Bronchial epithelial cell (primary cell): Measurements from ENCODE around the gene PDE2A. TPM values are rescaled to one million over a fixed set of nuclear protein-coding genes. Genes with fewer than 3 reads are reported as not detected.

Experiments
- DNase-seq: peaks from one replicate; pipeline ENCODE4 v3.0.0-alpha.2; 2010; ENCODE audit warnings: low read depth
- FAIRE-seq: peaks from 2 replicates; lab custom pipeline; 2011; peaks lifted over from hg19 to GRCh38; lab: Jason Lieb, UNC
- H3K27me3 ChIP-seq: 2 replicates; pipeline ENCODE4 v1.5.1; 2011; ENCODE audit warnings: low read length; ENCODE audit not compliant: control insufficient read depth, insufficient read depth
- H3K36me3 ChIP-seq: 2 replicates; pipeline ENCODE4 v1.5.1; 2011; ENCODE audit warnings: low read length; ENCODE audit not compliant: control insufficient read depth, insufficient read depth
- H3K4me3 ChIP-seq: 2 replicates; pipeline ENCODE4 v1.5.1; 2011; ENCODE audit warnings: mild to moderate bottlenecking, low read depth, low read length, control low read depth
- CTCF ChIP-seq: IDR thresholded peaks from 2 replicates; pipeline ENCODE4 v1.5.1; 2011; ENCODE audit warnings: mild to moderate bottlenecking, moderate library complexity, low read length, control low read depth, inconsistent platforms; ENCODE audit not compliant: insufficient read depth, severe bottlenecking
- total RNA-seq: library from RNA; depleted of rRNA; stranded (reverse); fragments of >200 nt; gene quantifications from 2 replicates; pipeline ENCODE4 v1.2.1, GENCODE V29; 2014

PDE2A gene
- total RNA-seq, 1 donor from 2014 or later: 1.6 TPM

- Histone ChIP-seq H3K36me3 (peaks cover 58% of the 10 kb centered on the region), H3K27me3 (no peaks in the 10 kb centered on the region), H3K4me3 (no peak overlapping the region)
- peak; percentile 23 for TF ChIP-seq CTCF
- DNase-seq: no peak
- FAIRE-seq: no peak
Observed at GRCh38 chr11:72704028-72704782, 30.0 kb upstream of the PDE2A start.

DNA sequence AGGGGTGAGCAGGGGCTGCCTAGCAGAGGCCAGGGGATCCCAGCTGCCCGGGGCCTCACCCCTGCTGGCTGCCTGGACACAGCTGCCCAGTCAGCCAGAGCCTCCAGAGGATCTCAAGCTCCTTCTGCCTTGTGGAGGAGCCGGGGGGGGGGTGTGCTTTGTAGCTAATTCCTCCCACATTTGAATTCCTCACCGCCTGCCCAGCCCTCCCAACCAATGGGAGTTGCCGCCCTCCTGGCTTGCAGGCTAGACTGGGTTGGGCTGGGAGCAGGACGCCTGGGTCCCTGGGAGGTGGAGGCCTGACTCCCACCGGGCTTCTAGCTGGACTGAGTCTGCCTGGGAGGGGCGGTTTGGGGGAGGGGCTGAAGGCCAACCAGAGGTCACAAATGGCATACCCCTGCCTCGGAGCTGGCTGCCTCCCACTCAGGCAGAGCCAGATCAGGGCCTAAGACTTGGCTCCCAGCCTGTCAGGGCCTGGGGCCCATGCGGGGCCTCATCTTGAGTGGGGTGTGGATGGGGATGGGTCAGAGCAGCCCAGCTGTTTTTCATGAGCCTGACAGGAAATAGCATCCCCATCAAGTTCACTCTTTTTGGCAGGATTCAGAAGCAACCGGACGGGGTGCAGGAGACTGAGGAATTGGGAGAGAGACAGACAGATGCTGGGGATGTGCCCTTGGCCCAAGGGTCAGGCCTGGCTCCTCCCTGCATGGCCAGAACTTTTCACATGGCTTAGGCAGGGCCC lies 29.2 kb upstream of the PDE2A start:
- H3K4me3 ChIP-seq: no peak overlapping the region
- no peak for FAIRE-seq
- TF ChIP-seq CTCF: no peak

DNA sequence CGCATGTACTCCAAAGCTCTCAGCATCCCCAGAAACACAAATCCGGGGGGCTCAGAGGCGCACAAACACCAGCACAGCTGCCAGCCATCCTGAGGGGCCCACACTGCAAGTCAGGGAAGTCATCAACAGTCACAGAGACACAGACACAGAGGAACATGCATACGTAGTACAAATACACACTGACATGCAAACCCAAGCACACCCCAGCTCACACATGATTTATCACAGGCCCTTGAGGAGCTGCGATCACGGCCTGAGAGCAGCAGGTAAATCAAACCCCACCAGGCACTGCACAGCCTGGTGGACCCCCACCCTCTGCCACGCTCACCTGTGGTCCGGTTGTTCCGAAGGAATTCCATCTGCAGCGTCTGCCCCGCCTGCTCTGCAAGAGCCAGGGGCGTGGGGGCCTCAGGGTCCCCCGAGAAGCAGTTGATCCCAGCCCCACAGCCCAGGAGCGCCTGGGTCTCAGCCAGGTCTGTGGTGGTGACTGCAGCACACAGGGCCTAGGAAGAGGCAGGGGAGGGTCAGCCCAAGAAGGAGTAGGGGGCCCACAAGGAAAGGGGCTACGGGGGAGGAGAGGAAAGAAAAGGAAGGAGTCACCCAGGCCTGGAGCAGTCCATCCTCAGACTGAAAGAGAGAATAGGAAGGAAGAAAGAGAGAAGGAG lies 28.5 kb upstream of the PDE2A start:
- Histone ChIP-seq H3K27me3 (no peaks in the 10 kb centered on the region), H3K4me3 (no peak overlapping the region), H3K36me3 (peaks cover 60% of the 10 kb centered on the region)
- DNase-seq: no peak
- peak; percentile 40 for FAIRE-seq
- no peak for TF ChIP-seq CTCF

More for the DNA sequence above, 29.2 kb upstream of the PDE2A start:
- Histone ChIP-seq H3K36me3 (peaks cover 60% of the 10 kb centered on the region), H3K27me3 (no peaks in the 10 kb centered on the region)
- DNase-seq: no peak

DNA sequence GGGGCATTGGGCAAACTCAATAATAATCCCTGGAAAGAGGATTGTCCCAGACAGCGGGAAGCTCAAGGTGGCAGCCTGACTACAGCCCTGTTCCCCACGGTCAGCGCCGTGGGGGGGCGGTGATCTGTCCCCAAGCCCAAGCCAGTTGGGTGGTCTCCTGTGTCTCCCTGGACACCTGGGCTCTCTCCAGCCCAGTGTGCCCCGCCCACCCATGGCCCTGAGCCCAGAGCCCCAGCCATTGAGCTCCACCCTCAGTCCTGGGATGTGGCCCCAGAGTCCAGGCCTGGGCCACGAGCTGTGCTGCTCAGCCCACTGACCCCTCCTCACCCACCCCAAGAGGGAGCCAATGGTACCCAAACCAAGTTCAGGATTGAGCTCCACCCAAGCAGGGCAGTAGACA lies 27.9 kb upstream of the PDE2A start:
- Histone ChIP-seq H3K27me3 (no peaks in the 10 kb centered on the region), H3K36me3 (peaks cover 58% of the 10 kb centered on the region), H3K4me3 (no peak overlapping the region)
- no peak for FAIRE-seq
- no peak for TF ChIP-seq CTCF
- no peak for DNase-seq

GRCh38 chr11:72701466-72701865 lies 27.2 kb upstream of the PDE2A start:
- H3K27me3 ChIP-seq: no peaks in the 10 kb centered on the region
- peaks cover 58% of the 10 kb centered on the region for H3K36me3 ChIP-seq
- FAIRE-seq (no peak), DNase-seq (no peak)
- H3K4me3 ChIP-seq: no peak overlapping the region
- TF ChIP-seq CTCF: no peak
